ENCODE measurements around the gene ACTA2.

The ACTA2 gene

DNA sequence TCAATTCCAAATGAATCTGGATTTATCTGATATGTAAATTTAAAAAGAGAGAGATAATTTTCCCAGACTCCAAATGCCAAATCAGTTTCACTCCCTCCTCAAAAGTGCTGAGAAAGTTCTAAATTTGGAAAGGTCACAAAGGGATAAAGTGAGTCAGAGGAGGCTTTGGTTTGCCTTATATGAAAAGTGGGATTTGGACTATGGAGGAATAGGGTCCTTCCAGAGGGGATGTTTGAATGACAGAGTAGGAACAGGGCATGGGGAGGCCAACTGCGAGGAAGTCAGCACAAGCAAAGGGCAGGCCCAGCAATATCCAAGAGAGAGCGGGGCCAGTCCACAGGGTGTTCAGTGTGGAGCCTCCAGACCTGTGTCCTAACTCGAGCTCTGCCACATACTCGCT, 28.2 kb upstream of the ACTA2 start:
- DNase-seq = no peak

DNA sequence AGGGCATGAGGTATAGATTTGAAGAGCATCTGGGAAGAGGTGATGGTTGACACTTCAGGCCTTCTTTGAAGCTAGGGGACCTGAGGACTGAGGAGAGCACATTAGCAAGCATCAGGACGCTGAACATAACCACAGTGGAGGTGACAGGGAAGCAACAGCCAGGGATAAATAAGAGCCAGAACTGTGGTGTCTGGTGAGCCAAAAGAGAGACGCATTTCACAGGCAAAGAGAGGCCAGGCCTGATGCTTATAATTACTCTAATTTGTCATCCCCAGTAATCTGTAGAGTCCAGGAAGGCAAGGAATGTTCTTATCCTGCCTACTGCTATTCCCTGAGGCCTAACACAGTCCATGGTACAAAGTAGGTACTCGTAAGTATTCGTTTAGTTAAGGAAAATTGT, 27.7 kb upstream of the ACTA2 start:
- no peak for DNase-seq

DNA sequence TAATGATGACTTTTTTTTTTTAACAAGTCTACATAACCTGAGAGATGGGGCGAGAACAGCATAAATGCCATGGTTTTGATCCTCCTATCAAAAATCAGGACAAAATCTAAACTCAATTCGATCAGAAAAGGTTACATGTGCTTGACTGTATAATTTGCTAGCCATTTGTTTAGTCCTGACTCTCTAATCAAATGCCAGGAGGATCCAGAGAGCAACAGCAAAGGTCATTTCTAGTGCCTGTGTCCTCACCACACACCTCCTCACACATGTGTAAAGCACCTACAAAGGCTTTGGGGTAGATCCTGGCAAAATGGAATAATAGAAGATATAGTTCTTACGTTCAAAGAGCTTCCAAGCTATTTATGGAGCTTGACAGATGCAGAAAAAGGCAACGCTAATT, 27.0 kb upstream of the ACTA2 start:
- no peak for DNase-seq

DNA sequence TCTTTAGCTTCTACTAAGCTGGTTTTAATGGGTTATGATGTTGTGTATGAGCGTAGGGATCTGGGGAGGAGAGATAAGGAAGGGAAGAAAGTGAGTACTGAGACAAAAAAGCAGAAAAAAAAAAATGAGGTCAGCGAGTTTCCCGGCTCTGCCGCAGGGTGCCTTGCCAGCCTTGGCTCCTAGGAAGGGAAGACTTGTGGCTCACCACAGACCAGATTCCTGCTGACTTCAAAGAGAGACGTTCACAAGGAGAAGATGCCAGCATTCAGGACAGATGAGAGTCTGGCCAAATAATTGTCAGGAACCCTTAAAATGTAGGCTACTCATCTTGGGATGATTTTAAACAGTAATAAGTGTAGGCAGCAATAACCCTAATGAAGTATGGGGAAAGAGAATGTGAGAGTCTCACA, 26.6 kb upstream of the ACTA2 start:
- DNase-seq = no peak

DNA sequence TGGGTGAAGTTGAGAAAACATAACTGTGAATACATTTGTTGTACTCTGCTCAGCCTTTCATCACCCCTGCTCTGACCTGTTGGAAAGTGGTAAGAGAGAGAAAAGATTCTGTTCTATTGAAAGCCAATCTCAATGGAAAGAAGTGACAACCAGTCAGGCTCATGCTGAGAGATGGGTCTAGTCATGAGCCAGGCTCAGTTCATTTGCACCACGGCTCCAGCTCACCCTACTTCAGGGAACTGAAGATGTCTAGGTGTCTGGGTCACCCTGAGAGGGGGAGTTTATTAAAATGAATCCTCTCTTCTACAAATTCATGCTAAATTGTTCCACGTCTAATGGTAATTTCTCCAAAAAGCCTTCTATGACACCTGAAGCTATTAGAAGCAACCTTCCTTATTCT, 25.9 kb upstream of the ACTA2 start:
- DNase-seq = no peak

DNA sequence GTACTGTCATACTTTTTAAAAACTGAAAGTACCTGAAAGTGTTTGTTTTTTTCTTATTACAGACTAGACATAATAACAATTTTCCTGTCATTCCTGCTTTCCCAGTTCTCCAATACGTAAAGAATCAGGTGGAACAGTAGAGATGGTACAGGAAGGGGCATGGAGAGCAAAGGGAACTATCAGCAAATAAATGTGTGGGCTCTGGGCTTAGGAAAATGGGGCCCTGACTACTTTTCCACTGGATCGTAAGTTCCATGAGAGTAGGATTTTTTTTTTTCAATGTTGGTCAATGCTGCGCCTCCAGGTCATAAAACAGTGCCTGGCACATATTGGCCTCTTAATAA, 22.8 kb upstream of the ACTA2 start:
- DNase-seq = no peak

DNA sequence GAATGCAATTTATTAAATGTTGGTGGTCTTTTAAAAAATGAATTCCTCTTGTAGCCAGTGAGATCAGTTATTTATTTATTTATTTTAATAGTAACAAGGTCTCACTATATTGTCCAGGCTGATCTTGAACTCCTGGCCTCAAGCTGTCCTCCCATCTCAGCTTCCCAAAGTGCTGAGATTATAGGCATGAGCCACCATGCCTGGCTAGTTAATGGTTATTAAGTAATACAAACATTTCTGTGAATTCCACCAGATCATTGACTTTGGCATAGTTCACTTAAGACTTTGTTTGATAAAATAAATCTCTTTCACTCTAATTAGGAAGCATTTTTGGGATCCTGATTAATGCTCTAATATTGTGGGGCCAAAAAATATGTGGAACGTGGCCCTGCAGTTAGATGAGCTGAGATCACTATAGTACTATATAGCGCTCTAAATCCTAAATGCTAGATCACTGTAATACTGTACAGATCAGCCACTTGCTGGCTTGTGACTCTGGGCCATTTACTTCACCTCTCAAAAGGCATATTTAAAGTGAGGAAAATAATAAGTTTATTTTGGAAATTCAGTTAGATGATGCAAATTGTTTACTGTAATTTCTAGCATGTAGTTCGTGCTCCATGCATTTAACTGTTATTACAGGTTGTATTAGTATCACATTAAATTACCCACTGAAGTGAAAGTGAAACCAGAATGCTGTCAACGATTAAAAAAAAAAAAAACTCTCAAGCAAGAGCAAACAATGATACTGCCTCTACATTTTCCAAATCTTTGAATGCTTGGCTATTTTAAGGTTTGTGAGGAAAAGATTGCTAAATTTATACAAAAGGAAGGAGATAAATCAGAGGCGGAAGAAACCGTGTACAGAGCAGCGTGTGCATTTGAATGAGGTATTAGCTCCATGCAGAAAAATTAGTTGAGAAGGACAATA, 22.1 kb upstream of the ACTA2 start:
- no peak for DNase-seq

DNA sequence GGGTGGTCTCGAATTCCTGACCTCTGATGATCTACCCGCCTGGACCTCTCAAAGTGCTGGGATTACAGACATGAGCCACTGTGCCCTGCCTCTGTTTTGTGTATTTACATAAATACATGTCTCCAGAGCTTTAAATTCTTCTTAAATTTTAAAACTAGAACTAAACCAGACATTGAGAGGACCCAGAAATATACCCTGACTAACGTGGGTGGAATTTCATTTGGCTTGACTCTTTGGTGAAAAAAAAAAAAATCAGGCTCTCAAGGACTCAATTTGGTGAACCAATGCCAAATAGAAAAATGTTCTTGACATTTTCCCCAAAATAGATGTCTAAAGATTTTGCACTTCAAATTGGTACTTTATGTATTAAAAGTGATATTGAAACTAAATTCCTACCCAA, 21.4 kb upstream of the ACTA2 start:
- no peak for DNase-seq

DNA sequence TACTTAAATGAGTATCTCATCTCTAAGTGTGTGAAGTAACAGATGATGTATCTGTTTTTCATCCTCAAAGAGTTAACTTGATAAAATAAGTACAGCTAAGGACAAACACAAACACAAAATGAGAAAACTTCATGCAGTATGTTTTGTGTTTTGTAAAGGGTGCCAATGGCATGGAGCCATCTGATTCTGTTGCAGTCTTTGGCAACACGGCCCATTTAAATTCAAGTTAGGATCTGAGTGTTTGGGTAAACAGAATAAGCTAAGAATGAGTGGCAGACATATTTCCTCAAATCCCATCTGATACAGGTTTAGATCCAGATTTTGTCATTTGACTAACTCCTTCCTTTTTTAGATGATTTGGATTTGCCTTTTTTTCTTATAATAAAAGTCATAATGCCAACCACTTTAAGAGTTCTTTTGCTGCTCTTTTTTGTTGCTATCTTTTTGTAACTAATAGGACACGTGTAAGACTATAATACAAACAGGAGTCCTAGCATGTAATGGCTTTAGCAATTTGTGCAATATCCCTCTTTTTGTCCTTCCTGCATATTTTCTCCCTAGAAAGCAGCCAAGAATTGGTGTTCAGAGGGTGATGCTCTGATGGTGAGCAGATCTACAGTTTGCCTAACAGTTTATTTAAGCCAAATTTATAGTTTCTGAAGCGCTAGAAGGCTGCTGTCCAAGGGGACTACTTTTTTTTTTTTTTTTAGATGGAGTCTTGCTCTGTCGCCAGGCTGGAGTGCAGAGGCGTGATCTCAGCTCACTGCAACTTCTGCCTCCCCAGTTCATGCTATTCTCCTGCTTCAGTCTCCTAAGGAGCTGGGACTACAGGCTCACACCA, 18.9 kb upstream of the ACTA2 start:
- DNase-seq = no peak

DNA sequence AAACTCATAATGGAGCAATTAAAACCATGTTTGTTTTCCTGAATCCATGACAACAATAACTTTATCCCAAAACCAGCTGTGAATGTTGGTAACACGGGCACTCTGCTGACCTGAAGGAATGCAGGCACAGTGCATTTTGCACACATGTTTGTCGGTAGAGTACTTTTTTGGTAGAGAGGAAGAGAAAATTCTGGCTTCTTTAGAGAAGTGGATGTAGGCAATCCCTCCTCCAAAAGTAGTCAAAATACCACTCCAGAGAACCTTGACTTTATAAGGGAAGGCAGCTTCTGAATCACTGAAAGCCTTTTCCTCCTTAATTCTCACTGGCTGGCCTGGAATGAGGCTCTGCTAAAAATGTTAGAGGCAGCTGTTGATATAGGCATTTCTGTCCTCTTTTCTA, 15.8 kb upstream of the ACTA2 start:
- no peak for DNase-seq

DNA sequence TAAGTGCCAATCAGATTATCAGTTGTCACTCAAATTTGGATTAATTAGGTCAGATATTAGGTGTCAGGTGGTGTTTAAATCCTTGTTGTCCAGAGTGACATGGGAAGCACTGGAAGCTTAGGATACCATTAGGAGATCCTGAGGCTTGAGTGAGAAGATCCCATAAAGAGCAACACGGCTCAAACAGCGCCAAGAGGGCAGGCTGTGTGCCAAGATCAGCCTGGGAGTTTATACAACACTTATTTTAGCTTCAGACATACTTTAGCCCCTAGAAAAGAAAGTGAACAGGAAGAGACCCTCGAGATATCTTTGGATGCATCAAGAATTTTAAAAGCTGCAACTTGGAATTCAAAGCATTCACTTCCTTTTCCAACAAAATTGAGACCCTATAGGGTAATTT, 14.2 kb upstream of the ACTA2 start:
- DNase-seq = no peak

DNA sequence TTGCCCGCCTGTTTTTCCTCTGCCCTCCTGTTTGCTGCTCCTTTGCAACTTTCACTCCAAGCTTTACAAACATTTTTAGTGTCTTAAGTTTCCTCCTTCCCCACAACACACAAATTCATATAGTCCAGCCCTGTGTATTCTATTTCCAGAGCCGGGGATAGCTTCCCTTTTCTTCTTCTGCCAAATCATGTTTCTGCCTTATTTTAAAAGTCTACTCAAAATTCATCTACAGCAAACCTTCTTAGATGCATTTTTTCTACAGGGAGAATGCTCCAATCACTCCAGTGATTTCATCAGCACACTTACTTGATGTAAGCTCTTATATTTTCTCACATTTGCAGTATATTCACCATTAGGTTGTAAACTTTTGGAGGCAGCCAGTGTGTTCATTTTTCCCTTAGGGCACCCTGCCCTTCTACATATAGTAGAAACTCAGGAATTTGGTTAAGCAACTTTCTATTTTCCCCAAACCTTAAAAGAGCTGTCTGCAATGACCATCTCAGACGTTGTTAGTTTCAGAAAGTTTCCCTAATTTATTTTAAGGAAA, 12.4 kb upstream of the ACTA2 start:
- no peak for DNase-seq

DNA sequence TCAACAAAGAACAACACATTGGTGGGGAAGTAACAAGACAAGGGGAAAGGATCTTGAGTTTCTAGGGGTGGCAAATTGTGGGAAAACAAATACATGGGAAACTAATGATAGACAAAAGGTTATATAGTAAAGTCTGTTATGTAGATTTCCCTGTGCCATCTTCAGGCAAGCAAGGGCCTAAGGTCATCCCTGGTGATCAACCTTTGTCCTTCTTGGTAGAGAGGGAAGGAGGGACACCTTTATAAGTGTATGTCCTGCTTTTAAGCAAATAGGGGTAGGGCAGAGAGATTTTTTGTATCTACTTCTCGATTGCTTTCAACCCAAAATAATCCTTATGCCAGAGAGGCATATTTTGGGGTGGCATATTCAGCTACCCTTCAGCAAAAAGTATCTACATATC, 11.8 kb upstream of the ACTA2 start:
- DNase-seq = no peak

DNA sequence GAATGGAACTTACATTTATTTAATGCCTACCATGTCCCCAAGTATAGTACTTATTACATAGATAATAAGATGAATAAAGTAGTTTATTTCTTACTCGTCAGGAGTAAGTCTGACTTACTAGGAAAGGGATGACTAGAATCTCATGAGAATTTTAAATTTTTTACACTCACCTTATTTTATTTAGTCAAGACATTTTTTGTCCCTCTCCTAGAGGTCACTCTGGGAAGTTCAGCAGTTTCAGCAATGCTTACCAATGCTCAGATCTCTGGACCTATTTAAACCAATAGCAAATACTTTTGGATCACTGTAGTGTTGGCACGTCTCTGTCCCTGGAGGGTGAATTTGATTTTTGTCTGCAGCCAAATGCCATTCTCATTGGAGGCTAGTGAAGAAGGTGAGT, 10.7 kb upstream of the ACTA2 start:
- no peak for DNase-seq

DNA sequence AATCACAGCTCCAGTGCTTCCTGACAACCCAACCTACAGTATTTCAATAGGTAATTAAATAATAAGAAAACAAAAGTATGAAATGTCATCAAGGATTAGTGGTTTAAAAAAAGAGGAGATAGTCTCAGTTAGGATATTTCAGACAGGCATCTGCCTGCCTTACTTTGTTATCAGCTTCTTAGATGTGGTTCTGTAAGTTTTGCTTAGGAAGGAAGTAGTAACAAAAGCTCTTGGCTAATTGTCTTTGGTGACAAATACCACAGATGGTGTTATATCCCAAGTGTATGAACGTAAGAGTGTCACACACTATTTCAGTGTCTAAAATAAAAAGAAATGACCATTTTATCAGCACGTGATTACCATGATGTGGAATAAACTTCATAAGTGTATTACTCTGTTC, 9.8 kb upstream of the ACTA2 start:
- DNase-seq = no peak

DNA sequence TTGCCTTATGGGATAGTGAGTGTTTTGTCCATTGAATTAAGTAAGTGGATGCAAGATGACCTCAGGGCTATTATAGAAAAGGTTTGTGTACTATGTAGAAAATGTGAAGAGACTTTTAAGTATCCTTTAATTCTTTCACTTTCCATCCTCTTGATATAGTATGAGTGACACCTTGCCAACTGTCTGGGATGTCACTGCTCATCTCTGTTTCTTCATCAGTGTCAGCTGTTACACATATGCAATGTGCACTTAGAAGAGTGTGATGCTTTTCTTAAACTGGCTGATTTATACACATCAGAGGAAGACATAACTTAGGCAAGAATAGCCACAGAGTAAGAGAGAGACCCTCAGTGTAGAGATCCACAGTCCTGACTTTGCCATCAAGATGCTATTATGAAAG, 8.7 kb upstream of the ACTA2 start:
- no peak for DNase-seq

DNA sequence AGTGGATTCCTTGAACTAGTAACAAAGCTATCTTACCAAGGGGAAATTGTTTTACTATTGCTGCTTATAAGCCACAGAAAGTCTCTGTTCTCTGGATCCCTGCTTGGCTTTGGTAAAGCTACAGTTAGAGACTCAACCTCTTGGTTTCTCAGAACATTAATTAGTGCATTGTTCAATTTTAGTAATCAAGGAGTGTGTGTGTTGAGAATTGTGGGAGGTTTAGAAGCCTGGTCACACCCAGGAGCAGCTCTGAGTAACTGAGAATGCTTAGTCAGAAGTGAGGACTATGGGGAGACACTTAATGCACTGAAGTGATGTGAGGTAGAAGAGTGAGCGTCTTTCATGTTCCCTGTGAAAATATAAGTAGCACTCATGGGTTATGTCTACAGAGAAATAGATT, 8.2 kb upstream of the ACTA2 start:
- no peak for DNase-seq

DNA sequence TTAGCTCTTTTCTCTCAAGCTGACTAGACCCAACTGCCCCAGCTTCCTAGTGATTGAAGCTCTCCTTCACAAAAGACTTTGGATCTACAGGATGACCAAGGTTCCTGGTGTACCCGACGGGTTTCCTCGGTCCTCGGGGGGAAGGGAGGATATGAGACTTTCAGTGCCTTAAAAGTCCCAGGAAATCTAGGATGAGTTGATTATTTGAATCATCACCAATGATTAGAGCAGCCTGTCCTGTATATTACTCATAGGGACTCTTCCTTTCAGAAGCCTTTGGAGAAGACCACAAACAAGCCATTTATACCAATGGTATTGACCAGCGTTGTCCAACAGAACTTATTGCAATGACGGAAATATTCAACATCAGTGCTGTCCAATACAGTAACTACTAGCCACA, 6.1 kb upstream of the ACTA2 start:
- DNase-seq = no peak

DNA sequence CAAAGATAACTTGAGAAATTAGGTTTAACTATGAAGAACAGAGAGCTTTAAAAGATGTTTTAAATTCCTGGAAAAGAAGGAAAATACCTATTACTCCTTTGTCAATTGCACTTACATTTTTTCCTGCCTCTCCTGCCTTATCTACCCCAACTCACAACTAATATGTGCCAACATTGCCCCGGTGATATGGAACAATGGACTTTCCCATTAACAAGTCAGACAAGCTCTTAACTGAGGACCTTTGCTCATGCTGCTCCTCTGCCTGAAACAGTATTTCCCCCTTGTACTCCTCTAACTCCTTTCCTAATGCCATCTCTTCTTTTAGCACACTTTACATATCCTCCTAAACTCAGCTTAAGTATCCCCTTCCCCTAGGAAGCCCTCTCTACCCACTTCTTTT, 4.8 kb upstream of the ACTA2 start:
- DNase-seq = no peak

DNA sequence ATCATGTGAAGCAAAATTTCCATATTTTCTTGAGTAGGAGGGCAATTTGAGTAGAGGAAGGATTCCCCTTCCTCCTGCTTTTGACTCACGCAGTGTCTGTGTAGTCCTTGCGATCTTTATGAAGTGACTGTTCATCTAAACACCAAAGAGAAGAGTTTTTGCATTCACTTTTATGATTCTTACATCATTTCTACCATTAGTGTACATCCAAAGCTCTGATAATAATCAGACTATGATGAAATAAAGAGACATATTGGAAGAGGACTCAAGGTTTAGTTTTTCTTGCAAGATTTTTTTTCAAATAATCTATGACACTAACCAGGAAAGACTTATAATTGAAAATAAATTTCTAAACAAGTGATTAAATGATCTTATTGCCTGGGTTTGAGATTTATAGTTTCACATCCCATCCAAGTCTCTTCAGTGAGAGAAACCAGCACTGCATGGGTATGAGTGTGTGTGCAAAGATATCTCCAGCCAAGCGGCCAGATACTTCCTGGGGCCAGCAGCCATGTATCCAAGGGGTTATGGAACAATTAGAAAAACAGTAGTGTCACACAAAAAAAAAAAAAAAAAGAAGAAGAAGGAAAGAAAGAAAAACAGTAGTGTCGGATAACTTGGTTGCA, 2.0 kb upstream of the ACTA2 start:
- DNase-seq = no peak

DNA sequence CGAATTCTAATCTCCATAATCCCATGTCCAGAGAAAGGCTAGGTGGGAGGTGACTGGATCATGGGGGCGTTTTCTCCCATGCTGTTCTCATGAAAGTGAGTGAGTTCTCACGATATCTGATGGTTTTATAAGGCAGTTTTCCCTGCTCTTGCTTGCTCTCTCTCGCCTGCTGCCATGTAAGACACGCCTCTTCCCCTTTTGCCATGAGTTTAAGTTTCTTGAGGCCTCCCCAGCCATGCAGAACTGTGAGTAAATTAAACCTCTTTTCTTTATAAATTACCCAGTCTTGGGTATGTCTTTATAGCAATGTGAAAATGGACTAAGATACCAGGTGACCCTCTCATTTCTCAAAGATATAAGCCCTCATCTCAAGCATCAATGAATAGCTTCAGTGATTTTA, 1.1 kb upstream of the ACTA2 start:
- DNase-seq = no peak

DNA sequence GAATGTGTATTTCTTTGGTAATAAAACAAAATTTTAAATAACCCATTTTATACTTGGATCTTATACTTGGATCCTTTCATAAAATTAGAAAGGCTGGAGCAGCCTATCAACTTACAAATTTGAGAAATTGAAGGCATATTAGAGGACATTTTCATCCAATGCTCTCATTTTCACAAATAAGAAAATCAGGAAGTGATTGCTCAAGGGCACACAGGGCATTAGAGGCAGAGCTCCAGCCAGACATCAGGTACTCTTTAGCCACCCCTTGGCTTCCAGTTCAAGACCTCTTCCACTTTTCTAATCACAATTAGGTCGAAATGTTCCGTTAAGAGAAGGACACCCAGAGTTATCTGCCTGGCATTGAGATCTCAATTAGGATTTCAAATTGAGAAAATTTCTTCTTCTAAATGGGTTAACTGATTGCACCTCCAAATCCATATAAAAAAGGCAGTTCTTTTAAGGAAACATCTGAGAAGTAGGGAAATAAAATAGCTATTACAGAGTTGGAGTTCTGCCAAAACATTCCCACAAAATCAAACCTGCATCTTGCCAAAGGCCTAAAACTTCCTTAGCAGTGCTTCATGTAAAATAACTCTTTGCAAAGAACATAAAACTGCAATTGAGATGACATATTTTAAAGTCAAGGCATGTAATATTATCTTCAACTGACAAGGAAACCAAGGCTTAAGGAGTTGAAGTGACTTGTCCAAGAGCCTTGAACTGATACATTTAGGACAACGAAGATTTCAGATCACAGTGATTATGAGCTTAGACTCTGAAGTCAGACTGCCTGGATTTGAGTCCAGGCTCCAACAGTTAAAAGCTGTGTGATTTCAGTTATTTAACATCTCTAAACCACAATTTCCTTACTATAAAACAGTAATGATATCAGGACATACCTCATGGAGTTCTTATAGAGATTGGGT, 2.4 kb downstream of the ACTA2 start:
- DNase-seq = no peak

Data from T-helper 9 cell (primary cell).